ENCODE measurements around the gene PCSK4. TPM values are rescaled to one million over a fixed set of nuclear protein-coding genes. Genes with fewer than 3 reads are reported as not detected.

Gene PCSK4
- total RNA-seq, 4 donors from 2014 or later, result 2.8 to 10.4 (median 6.3) TPM

DNA sequence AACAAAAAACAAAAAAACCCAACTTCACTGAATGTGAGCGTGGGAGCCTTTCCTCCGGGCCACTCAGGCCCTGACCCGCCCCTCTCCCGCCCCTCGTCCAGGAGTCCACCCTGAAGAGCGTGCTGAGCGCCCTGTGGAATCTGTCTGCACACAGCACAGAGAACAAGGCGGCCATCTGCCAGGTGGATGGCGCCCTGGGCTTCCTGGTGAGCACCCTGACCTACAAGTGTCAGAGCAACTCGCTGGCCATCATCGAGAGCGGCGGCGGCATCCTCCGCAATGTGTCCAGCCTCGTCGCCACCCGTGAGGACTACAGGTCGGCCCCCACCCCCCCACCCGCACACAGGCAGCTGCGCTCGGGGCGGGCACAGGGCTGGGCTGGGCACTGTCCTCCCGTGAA lies 28.3 kb downstream of the PCSK4 start:
- no peak for DNase-seq
- Histone ChIP-seq H3K9me3 (no peaks in the 10 kb centered on the region), H3K27me3 (peaks cover 12% of the 10 kb centered on the region), H3K27ac (no peak overlapping the region), H3K4me1 (peaks cover 4 to 13% of the 10 kb centered on the region in 2 donors), H3K4me3 (replicated peaks in 1 of 3) (no peak overlapping the region), H3K36me3 (no peaks in the 10 kb centered on the region)
- 89 to 91% methylated on average over 8 to 14 of the region's 24 CpGs for WGBS, 2 donors
- no peak for TF ChIP-seq POLR2A (IDR thresholded peaks at IDR 0.05)
- TF ChIP-seq, protein P1, sequence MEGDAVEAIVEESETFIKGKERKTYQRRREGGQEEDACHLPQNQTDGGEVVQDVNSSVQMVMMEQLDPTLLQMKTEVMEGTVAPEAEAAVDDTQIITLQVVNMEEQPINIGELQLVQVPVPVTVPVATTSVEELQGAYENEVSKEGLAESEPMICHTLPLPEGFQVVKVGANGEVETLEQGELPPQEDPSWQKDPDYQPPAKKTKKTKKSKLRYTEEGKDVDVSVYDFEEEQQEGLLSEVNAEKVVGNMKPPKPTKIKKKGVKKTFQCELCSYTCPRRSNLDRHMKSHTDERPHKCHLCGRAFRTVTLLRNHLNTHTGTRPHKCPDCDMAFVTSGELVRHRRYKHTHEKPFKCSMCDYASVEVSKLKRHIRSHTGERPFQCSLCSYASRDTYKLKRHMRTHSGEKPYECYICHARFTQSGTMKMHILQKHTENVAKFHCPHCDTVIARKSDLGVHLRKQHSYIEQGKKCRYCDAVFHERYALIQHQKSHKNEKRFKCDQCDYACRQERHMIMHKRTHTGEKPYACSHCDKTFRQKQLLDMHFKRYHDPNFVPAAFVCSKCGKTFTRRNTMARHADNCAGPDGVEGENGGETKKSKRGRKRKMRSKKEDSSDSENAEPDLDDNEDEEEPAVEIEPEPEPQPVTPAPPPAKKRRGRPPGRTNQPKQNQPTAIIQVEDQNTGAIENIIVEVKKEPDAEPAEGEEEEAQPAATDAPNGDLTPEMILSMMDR (IDR thresholded peaks at IDR 0.05), result no peak
- intact Hi-C loops (cut with DNase I), result no loop called here

DNA sequence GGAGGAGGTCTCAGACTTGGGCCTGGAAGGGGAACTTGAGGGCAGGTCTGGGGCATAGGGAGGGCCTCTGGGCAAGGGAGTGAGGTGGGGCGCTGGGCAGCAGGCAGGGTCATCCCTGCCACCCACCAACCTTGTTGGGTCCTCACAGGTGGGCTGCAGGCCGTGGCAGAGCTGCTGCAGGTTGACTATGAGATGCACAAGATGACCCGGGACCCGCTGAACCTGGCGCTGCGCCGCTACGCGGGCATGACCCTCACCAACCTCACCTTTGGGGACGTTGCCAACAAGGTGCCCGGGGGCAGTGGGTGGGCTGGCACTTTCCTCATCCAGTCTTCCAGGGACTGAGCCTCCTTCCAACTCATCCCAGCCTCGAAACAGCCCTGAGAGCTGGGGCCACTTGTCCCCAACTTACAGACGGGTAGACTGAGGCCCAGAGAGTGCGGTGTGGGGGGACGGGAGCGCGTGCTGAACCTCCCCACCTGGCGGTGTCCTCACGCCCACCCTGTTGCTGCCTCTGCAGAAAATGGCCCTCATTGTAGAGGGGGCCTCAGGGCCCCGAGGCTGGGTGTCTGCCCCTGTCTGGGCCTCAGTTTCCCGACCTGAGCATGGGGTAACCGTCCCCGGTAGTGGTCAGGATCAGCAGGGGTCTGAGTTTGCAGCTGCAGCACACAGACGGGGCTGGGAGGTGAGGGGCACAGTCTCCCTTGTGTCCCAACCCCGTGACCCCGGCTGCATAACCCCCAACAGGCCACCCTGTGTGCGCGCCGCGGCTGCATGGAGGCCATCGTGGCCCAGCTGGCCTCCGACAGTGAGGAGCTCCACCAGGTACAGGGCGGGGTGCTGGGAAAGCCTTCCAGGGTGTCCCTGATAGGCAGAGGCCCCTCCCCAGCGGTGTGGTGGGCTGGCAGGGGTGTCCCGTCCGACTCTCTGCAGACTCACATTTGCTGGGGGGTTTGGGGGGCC lies 29.8 kb downstream of the PCSK4 start:
- intact Hi-C loops (cut with DNase I), result no loop called here
- TF ChIP-seq POLR2A (IDR thresholded peaks at IDR 0.05), result no peak
- TF ChIP-seq, protein P1 (IDR thresholded peaks at IDR 0.05), result no peak
- Histone ChIP-seq H3K27ac (no peak overlapping the region), H3K4me1 (peaks cover 2 to 5% of the 10 kb centered on the region in 2 donors), H3K36me3 (no peaks in the 10 kb centered on the region), H3K4me3 (replicated peaks in 1 of 3) (no peak overlapping the region), H3K27me3 (peaks cover 5% of the 10 kb centered on the region), H3K9me3 (no peaks in the 10 kb centered on the region)
- no peak for DNase-seq
- 93 to 95% methylated on average over 16 to 23 of the region's 36 CpGs for WGBS, 2 donors

DNA sequence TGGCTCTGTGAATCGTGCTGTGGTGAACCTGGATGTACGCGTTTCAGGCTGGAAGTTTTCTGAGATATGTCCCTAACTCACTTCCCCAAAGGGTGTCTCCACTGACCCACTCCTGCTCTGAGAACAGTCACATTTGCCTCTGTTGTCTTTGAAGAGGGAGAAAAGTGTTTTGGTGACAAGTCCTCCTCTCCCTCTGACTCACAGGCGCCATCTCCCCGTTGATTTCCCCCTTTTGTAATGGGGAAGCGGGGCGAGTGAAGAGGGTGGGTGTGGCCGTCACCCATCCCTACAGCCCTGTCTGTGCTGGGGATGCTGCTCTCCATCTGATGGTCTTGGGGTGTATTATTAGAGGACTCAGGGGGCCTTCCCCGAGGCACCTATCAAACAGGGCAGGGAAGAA lies 30.7 kb downstream of the PCSK4 start:
- Histone ChIP-seq H3K4me3 (replicated peaks in 1 of 3) (no peak overlapping the region), H3K4me1 (peaks cover 0 to 5% of the 10 kb centered on the region in 2 donors), H3K9me3 (no peaks in the 10 kb centered on the region), H3K27me3 (peaks cover 8% of the 10 kb centered on the region), H3K36me3 (no peaks in the 10 kb centered on the region), H3K27ac (no peak overlapping the region)
- TF ChIP-seq, protein P1 (IDR thresholded peaks at IDR 0.05), result no peak
- no peak for TF ChIP-seq POLR2A (IDR thresholded peaks at IDR 0.05)
- intact Hi-C loops (cut with DNase I), result no loop called here
- WGBS, 2 donors, result 78 to 79% methylated on average over 9 of the region's 9 CpGs
- no peak for DNase-seq

DNA sequence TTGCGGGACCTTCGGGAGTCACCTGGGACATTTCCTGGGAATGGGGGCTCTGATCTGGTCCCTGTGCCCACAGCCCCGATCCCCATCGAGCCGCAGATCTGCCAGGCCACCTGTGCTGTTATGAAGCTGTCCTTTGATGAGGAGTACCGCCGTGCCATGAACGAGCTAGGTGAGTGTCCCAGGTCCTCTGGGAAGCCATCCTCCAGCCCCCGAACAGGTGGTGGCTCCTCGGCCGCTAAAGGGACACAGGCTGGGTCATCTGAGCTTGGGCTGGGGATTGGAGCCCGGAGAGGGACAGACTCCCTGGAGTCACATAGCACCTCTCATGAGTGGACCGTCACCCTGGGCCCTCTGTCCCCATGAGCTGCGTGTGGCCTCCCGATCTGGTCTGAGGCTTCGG lies 32.3 kb downstream of the PCSK4 start:
- peaks cover 5 to 18% of the 10 kb centered on the region in 2 donors for H3K4me1 ChIP-seq
- H3K4me3 ChIP-seq (replicated peaks in 1 of 3), result no peak overlapping the region
- no peak for DNase-seq
- H3K27me3 ChIP-seq, result peaks cover 8% of the 10 kb centered on the region
- TF ChIP-seq, protein P1 (IDR thresholded peaks at IDR 0.05), result no peak
- TF ChIP-seq POLR2A (IDR thresholded peaks at IDR 0.05), result no peak
- no peak overlapping the region for H3K27ac ChIP-seq
- intact Hi-C loops (cut with DNase I), result no loop called here
- 77 to 80% methylated on average over 6 to 10 of the region's 16 CpGs for whole genome bisulfite sequencing, 2 donors
- no peaks in the 10 kb centered on the region for H3K9me3 ChIP-seq
- H3K36me3 ChIP-seq, result no peaks in the 10 kb centered on the region
